IMR-90 (cell line): Measurements from ENCODE around the gene LAMB1. TPM values are rescaled to one million over a fixed set of nuclear protein-coding genes. Genes with fewer than 3 reads are reported as not detected.

ENCODE experiments used
- ATAC-seq: fragments of 200-7000 bp; cut with Tn5 transposase; 2 replicates; pipeline ENCODE4 v1.9.1; 2020; ENCODE audit warnings: low read depth, mild to moderate bottlenecking, moderate library complexity
- BruUV-seq: library from RNA; stranded (reverse); fragments of 400-500 nt; replicated peaks from 2 replicates; lab custom pipeline; 2021; lab: Mats Ljungman, UMichigan
- CTCF ChIA-PET: fragments of 300-600 bp; formaldehyde crosslinking; extraction: SDS; loops from one replicate; lab custom pipeline; 2021; ENCODE audit warnings: antibody characterized with exemption; lab: Yijun Ruan, JAX
- POLR2A ChIA-PET: fragments of 300-600 bp; sonication (Branson Sonifier 250); formaldehyde crosslinking; loops from one replicate; lab custom pipeline; 2022; ENCODE audit warnings: antibody characterized with exemption; ENCODE audit not compliant: unreplicated experiment; lab: Charles Lee
- DNase-seq: peaks from one replicate; pipeline ENCODE4 v3.0.0; 2013
- H2AFZ ChIP-seq: replicated peaks from 2 replicates; pipeline ENCODE3; 2013; ENCODE audit warnings: low read length, mild to moderate bottlenecking; ENCODE audit not compliant: poor library complexity
- H2AK5ac ChIP-seq: 2 replicates; pipeline ENCODE4 v1.6.1; 2013; ENCODE audit warnings: low read depth, low read length, inconsistent platforms
- H2AK9ac ChIP-seq: replicated peaks from 2 replicates; pipeline ENCODE3; 2013; ENCODE audit warnings: mild to moderate bottlenecking, low read depth, low read length, moderate library complexity; ENCODE audit not compliant: poor library complexity
- H2BK120ac ChIP-seq: 2 replicates; pipeline ENCODE4 v1.6.1; 2013; ENCODE audit warnings: low read depth, low read length, inconsistent platforms
- H2BK15ac ChIP-seq: 3 replicates; pipeline ENCODE4 v1.6.1; 2013; ENCODE audit warnings: low read depth, low read length, inconsistent platforms
- H2BK20ac ChIP-seq: 2 replicates; pipeline ENCODE4 v1.6.1; 2013; ENCODE audit warnings: low read depth, mild to moderate bottlenecking, inconsistent platforms, low read length, moderate library complexity
- H2BK5ac ChIP-seq: 2 replicates; pipeline ENCODE4 v1.6.1; 2013; ENCODE audit warnings: mild to moderate bottlenecking, low read depth, low read length, inconsistent platforms; ENCODE audit not compliant: poor library complexity, severe bottlenecking
- H3K14ac ChIP-seq: replicated peaks from 2 replicates; pipeline ENCODE4 v1.6.1; 2013; ENCODE audit warnings: low read depth, low read length, inconsistent platforms
- H3K18ac ChIP-seq: 2 replicates; pipeline ENCODE4 v1.6.1; 2013; ENCODE audit warnings: low read depth, low read length, control low read depth
- H3K23ac ChIP-seq: 2 replicates; pipeline ENCODE4 v1.6.1; 2013; ENCODE audit warnings: low read depth, low read length, inconsistent platforms
- H3K27ac ChIP-seq: 2 replicates; pipeline ENCODE4 v1.5.1; 2013; ENCODE audit warnings: mild to moderate bottlenecking, control low read depth, low read length; ENCODE audit not compliant: insufficient read depth
- H3K27me3 ChIP-seq: 2 replicates; pipeline ENCODE4 v1.6.1; 2013; ENCODE audit warnings: low read length; ENCODE audit not compliant: control insufficient read depth, insufficient read depth
- H3K36me3 ChIP-seq: 2 replicates; pipeline ENCODE4 v1.6.1; 2013; ENCODE audit warnings: low read length, mixed read lengths; ENCODE audit not compliant: control insufficient read depth, insufficient read depth
- H3K4ac ChIP-seq: 2 replicates; pipeline ENCODE4 v1.6.1; 2013; ENCODE audit warnings: low read depth, low read length, inconsistent platforms
- H3K4me1 ChIP-seq: 2 replicates; pipeline ENCODE4 v1.6.1; 2013; ENCODE audit warnings: low read length, mixed read lengths; ENCODE audit not compliant: control insufficient read depth, insufficient read depth
- H3K4me2 ChIP-seq: 2 replicates; pipeline ENCODE4 v1.6.1; 2013; ENCODE audit warnings: low read depth, mild to moderate bottlenecking, control low read depth, low read length, moderate library complexity
- H3K4me3 ChIP-seq: 2 replicates; pipeline ENCODE4 v1.5.1; 2013; ENCODE audit warnings: low read depth, mild to moderate bottlenecking, control low read depth, low read length, moderate library complexity; ENCODE audit not compliant: insufficient read depth
- H3K56ac ChIP-seq: 2 replicates; pipeline ENCODE4 v1.6.1; 2013; ENCODE audit warnings: low read length, inconsistent platforms; ENCODE audit not compliant: insufficient read depth; ENCODE audit errors: extremely low read depth
- H3K79me1 ChIP-seq, 2 experiments: 2 replicates each; pipeline ENCODE4 v1.6.1; 2013; ENCODE audit warnings: low read length in 2 of 2, inconsistent platforms in 1 of 2, low read depth in 1 of 2
- H3K9ac ChIP-seq: 2 replicates; pipeline ENCODE4 v1.6.1; 2013; ENCODE audit warnings: low read depth, low read length, control low read depth
- H3K9me1 ChIP-seq: 2 replicates; pipeline ENCODE4 v1.6.1; 2013; ENCODE audit warnings: low read length, inconsistent platforms; ENCODE audit not compliant: insufficient read depth
- H3K9me3 ChIP-seq: 2 replicates; pipeline ENCODE4 v1.6.1; 2013; ENCODE audit warnings: low read length; ENCODE audit not compliant: control insufficient read depth, insufficient read depth
- H4K20me1 ChIP-seq: 2 replicates; pipeline ENCODE4 v1.6.1; 2013; ENCODE audit warnings: low read length, inconsistent platforms; ENCODE audit not compliant: insufficient read depth
- H4K5ac ChIP-seq: 2 replicates; pipeline ENCODE4 v1.6.1; 2013; ENCODE audit warnings: mild to moderate bottlenecking, low read depth, low read length, control low read depth
- H4K8ac ChIP-seq, 2 experiments: 2 replicates each; pipeline ENCODE4 v1.6.1; 2013; ENCODE audit warnings: low read depth in 2 of 2, low read length in 2 of 2, control low read depth in 1 of 2, inconsistent platforms in 1 of 2
- H4K91ac ChIP-seq: 2 replicates; pipeline ENCODE4 v1.6.1; 2013; ENCODE audit warnings: low read depth, low read length, inconsistent platforms; ENCODE audit not compliant: insufficient read depth
- BHLHE40 ChIP-seq: fragments of 150-350 bp; IDR thresholded peaks from 2 replicates; pipeline ENCODE4 v1.6.1; 2016; ENCODE audit warnings: mild to moderate bottlenecking, low read depth, low read length
- CEBPB ChIP-seq: IDR thresholded peaks from 2 replicates; pipeline ENCODE4 v1.6.1; 2012; ENCODE audit warnings: low read depth, low read length, improper control_type of control experiment
- CHD1 ChIP-seq: IDR thresholded peaks from 2 replicates; pipeline ENCODE4 v1.6.1; 2012; ENCODE audit warnings: low read depth, low read length, improper control_type of control experiment
- CTCF ChIP-seq: conservative IDR thresholded peaks from 2 replicates; pipeline ENCODE4 v1.5.1; 2012; ENCODE audit warnings: mild to moderate bottlenecking, low read depth, low read length, improper control_type of control experiment
- FOS ChIP-seq: fragments of 150-350 bp; IDR thresholded peaks from 2 replicates; pipeline ENCODE4 v1.6.1; 2016; ENCODE audit warnings: low read depth, low read length
- MAFK ChIP-seq: IDR thresholded peaks from 2 replicates; pipeline ENCODE4 v1.6.1; 2012; ENCODE audit warnings: low read depth, low read length, improper control_type of control experiment
- MAZ ChIP-seq: IDR thresholded peaks from 2 replicates; pipeline ENCODE4 v1.6.1; 2012; ENCODE audit warnings: low read depth, mild to moderate bottlenecking, low read length, improper control_type of control experiment, moderate library complexity, borderline replicate concordance
- MXI1 ChIP-seq: IDR thresholded peaks from 2 replicates; pipeline ENCODE4 v1.6.1; 2012; ENCODE audit warnings: low read depth, mild to moderate bottlenecking, low read length, moderate library complexity, borderline replicate concordance
- NFE2L2 ChIP-seq: fragments of 150-350 bp; IDR thresholded peaks from 2 replicates; pipeline ENCODE4 v1.6.1; 2016; ENCODE audit warnings: low read depth, mild to moderate bottlenecking, low read length
- POLR2A ChIP-seq: IDR thresholded peaks from 2 replicates; pipeline ENCODE4 v1.6.1; 2012; ENCODE audit warnings: mild to moderate bottlenecking, low read depth, low read length
- RAD21 ChIP-seq: IDR thresholded peaks from 2 replicates; pipeline ENCODE4 v1.6.1; 2012; ENCODE audit warnings: low read length, improper control_type of control experiment
- RCOR1 ChIP-seq: IDR thresholded peaks from 2 replicates; pipeline ENCODE4 v1.6.1; 2012; ENCODE audit warnings: mild to moderate bottlenecking, low read length, improper control_type of control experiment; ENCODE audit not compliant: insufficient replicate concordance
- RFX5 ChIP-seq: IDR thresholded peaks from 2 replicates; pipeline ENCODE4 v1.8.0; 2012; ENCODE audit warnings: low read depth, mild to moderate bottlenecking, low read length, moderate library complexity
- SMC3 ChIP-seq: fragments of 150-350 bp; IDR thresholded peaks from 2 replicates; pipeline ENCODE4 v1.6.1; 2016; ENCODE audit warnings: low read depth, mild to moderate bottlenecking, antibody characterized with exemption, low read length, moderate library complexity
- WGBS, 2 experiments: methylation state at CpG; one replicate each; pipeline versions ENCODE4 v1.1.5 to v1.1.7; 2013; ENCODE audit warnings: missing lambda C conversion rate in 2 of 2; ENCODE audit not compliant: insufficient read length in 1 of 2; ENCODE audit errors: extremely low coverage in 2 of 2; 5-methylcytosine and 5-hydroxymethylcytosine counted together
- dilution Hi-C: fragments of 300-500 bp; cut with HindIII; formaldehyde crosslinking; loops from one replicate; pipeline ENCODE4 v1.14.3; 2018; ENCODE audit warnings: low sequenced_read_pairs; ENCODE audit not compliant: unreplicated experiment
- in situ Hi-C: fragments of 300-500 bp; cut with MboI; formaldehyde crosslinking; loops from 3 replicates; pipeline ENCODE4 v1.14.3; 2019; ENCODE audit warnings: low sequenced_read_pairs, inconsistent platforms, mixed read lengths
- intact Hi-C: fragments of 100-400 bp; cut with micrococcal nuclease; formaldehyde crosslinking; loops from 2 replicates; pipeline ENCODE4 v1.10.0; 2022
- polyA plus RNA-seq, 3 experiments: library from polyadenylated mRNA; depleted of rRNA; stranded (reverse); fragments of >200 nt; gene quantifications; 2 replicates each; pipeline ENCODE4 v1.2.3, GENCODE V29; 2012; ENCODE audit warnings: low replicate concordance in 1 of 3
- total RNA-seq: library from RNA; depleted of rRNA; stranded (reverse); fragments of >200 nt; gene quantifications from 2 replicates; pipeline ENCODE4 v1.2.3, GENCODE V29; 2012
- TF ChIP-seq, protein P1 (sequence below): fragments of 150-350 bp; IDR thresholded peaks from 2 replicates; pipeline ENCODE4 v1.6.1; 2017; ENCODE audit warnings: mild to moderate bottlenecking, antibody characterized with exemption, low read length, low read depth
- TF ChIP-seq, protein P2 (sequence below): fragments of 150-350 bp; IDR thresholded peaks from 2 replicates; pipeline ENCODE4 v1.6.1; 2016; ENCODE audit warnings: low read depth, mild to moderate bottlenecking, low read length, moderate library complexity, borderline replicate concordance

LAMB1 gene
- total and polyA plus RNA-seq, 2 of the 4 experiments (the other 2 are of a cell fraction), result 114 to 117 TPM

DNA sequence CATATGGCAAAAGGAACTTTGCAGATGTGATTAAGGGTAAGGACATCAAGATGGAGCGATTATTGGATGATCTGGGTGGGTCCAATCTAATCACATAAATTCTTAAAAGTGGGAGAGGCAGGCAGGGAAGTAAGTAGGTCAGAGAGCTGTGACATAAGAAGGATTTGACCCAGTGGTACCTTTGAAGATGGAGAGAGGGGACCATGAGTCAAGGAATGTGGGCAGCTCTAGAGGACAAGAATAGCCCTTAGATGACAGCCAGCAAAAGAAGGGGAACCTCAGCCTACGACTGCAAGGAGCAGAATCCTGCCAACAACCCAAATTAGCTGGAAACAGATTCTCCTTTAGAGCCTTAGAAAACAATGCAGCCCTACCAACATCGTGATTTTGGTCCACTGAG lies 34.5 kb downstream of the LAMB1 start:
- Histone ChIP-seq H3K4me1 (peaks cover 7% of the 10 kb centered on the region), H2AK9ac (no peak overlapping the region), H3K23ac (no peak overlapping the region), H3K27ac (no peak overlapping the region), H3K9me3 (no peaks in the 10 kb centered on the region), H3K4me3 (no peak overlapping the region), H3K4ac (no peak overlapping the region), H3K18ac (no peak overlapping the region), H4K20me1 (peaks cover 18% of the 10 kb centered on the region), H4K5ac (no peak overlapping the region), H3K36me3 (peaks cover 59% of the 10 kb centered on the region), H2AFZ (no peak overlapping the region), H3K56ac (no peak overlapping the region), H3K27me3 (no peaks in the 10 kb centered on the region), H2BK20ac (no peak overlapping the region), H2BK15ac (no peak overlapping the region), H3K79me1 (peaks cover 4 to 51% of the 10 kb centered on the region in 2 experiments; a peak in 2 of 4 replicates), H3K9ac (no peak overlapping the region), H2AK5ac (no peak overlapping the region), H4K8ac (no peak overlapping the region), H3K4me2 (no peak overlapping the region), H3K14ac (no peak overlapping the region), H3K9me1 (peaks cover 28% of the 10 kb centered on the region), H2BK5ac (no peak overlapping the region), H2BK120ac (no peak overlapping the region), H4K91ac (no peak overlapping the region)
- WGBS, 2 experiments, result no CpG with 5 or more reads among the region's 3 CpGs
- BruUV-seq, result no TSS peak
- ChIA-PET POLR2A (no interaction called here), CTCF (no interaction called here)
- dilution Hi-C loops (no loop called here), in situ Hi-C loops (no loop called here), intact Hi-C loops (no loop called here)
- DNase-seq, result no peak
- no peak for TF ChIP-seq CTCF
- TF ChIP-seq FOS, result no peak
- TF ChIP-seq RFX5, result no peak
- TF ChIP-seq POLR2A, result no peak
- TF ChIP-seq, protein P1, sequence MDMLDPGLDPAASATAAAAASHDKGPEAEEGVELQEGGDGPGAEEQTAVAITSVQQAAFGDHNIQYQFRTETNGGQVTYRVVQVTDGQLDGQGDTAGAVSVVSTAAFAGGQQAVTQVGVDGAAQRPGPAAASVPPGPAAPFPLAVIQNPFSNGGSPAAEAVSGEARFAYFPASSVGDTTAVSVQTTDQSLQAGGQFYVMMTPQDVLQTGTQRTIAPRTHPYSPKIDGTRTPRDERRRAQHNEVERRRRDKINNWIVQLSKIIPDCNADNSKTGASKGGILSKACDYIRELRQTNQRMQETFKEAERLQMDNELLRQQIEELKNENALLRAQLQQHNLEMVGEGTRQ, result no peak
- TF ChIP-seq BHLHE40, result no peak
- TF ChIP-seq CHD1, result no peak
- TF ChIP-seq, protein P2, sequence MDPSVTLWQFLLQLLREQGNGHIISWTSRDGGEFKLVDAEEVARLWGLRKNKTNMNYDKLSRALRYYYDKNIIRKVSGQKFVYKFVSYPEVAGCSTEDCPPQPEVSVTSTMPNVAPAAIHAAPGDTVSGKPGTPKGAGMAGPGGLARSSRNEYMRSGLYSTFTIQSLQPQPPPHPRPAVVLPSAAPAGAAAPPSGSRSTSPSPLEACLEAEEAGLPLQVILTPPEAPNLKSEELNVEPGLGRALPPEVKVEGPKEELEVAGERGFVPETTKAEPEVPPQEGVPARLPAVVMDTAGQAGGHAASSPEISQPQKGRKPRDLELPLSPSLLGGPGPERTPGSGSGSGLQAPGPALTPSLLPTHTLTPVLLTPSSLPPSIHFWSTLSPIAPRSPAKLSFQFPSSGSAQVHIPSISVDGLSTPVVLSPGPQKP, result no peak
- no peak for TF ChIP-seq MAZ
- no peak for TF ChIP-seq RAD21
- no peak for TF ChIP-seq RCOR1
- no peak for TF ChIP-seq MXI1
- TF ChIP-seq CEBPB, result no peak
- no peak for TF ChIP-seq SMC3
- TF ChIP-seq MAFK, result no peak
- TF ChIP-seq NFE2L2, result no peak
- no peak for ATAC-seq
